ENCODE data around the gene KIF19. TPM values are rescaled to one million over a fixed set of nuclear protein-coding genes. Genes with fewer than 3 reads are reported as not detected.

Gene KIF19
- total RNA-seq, 3 donors from 2014 or later = 0.16 to 1.3 (median 0.44) TPM

- H3K27me3 ChIP-seq = no peaks in the 10 kb centered on the region
- no peak overlapping the region for H3K4me3 ChIP-seq
- no peaks in the 10 kb centered on the region for H3K9me3 ChIP-seq
- intact Hi-C loops (cut with DNase I; ENCODE audit: low total_unique reads) = no loop called here
- no peaks in the 10 kb centered on the region for H3K36me3 ChIP-seq
- DNase-seq (ENCODE audit: low spot score in 2 of 2) = no peak
- no peak for TF ChIP-seq CTCF (IDR thresholded peaks at IDR 0.05)
- no peak for TF ChIP-seq POLR2A (IDR thresholded peaks at IDR 0.05)
- no peak for TF ChIP-seq POLR2AphosphoS5 (IDR thresholded peaks at IDR 0.05)
- no peak overlapping the region for H3K27ac ChIP-seq
- no peaks in the 10 kb centered on the region for H3K4me1 ChIP-seq
These were observed 66.8 kb downstream of the KIF19 start for GRCh38 chr17:74392848-74393247.

- Histone ChIP-seq H3K4me1 (no peaks in the 10 kb centered on the region), H3K27ac (no peak overlapping the region), H3K9me3 (no peaks in the 10 kb centered on the region), H3K27me3 (no peaks in the 10 kb centered on the region), H3K36me3 (no peaks in the 10 kb centered on the region), H3K4me3 (no peak overlapping the region)
- DNase-seq (ENCODE audit: low spot score in 2 of 2) = no peak
- no peak for TF ChIP-seq POLR2A (IDR thresholded peaks at IDR 0.05)
- TF ChIP-seq CTCF (IDR thresholded peaks at IDR 0.05) = no peak
- no peak for TF ChIP-seq POLR2AphosphoS5 (IDR thresholded peaks at IDR 0.05)
- intact Hi-C loops (cut with DNase I; ENCODE audit: low total_unique reads) = no loop called here
These were observed 67.4 kb downstream of the KIF19 start for GRCh38 chr17:74393346-74393942.

DNA sequence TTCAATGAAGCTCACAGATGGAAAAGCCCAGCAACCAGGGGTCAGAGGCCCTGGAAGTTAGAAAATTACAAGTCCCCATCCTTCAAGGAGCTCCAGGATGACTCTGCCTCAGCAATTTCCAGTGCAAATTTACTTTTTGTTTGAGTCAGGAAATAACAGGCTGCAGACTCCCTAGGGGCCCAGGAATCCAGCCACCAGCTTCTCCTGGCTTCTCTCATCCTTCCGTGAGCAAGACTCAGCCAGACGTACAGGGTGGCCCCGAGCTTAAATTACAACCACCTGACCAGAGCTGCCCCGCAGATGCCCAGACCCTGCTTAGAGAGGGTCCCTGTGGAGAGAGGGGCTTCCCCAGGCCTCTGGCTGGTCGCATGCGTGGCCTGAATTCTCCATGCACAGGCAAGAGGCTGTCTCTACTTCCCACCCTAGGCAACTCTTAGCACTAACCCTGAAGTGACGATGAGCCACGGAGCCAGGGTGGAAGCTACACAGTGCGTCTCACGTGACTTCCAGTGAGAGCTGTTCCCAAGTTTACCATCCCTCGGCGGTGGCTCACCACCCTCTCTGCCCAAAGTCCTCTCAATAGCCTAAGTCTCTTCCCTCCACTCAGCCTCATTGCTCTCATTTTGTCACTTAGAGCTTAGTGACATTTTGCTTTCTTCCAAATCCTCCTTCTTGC is 68.4 kb downstream of the KIF19 start:
- intact Hi-C loops (cut with DNase I; ENCODE audit: low total_unique reads) = no loop called here
- DNase-seq (ENCODE audit: low spot score in 2 of 2) = no peak
- Histone ChIP-seq H3K36me3 (no peaks in the 10 kb centered on the region), H3K27me3 (no peaks in the 10 kb centered on the region), H3K27ac (peak overlapping the region; percentile 43 to 60), H3K9me3 (no peaks in the 10 kb centered on the region), H3K4me1 (no peaks in the 10 kb centered on the region), H3K4me3 (no peak overlapping the region)
- no peak for TF ChIP-seq POLR2AphosphoS5 (IDR thresholded peaks at IDR 0.05)
- TF ChIP-seq POLR2A (IDR thresholded peaks at IDR 0.05) = no peak
- no peak for TF ChIP-seq CTCF (IDR thresholded peaks at IDR 0.05)

DNA sequence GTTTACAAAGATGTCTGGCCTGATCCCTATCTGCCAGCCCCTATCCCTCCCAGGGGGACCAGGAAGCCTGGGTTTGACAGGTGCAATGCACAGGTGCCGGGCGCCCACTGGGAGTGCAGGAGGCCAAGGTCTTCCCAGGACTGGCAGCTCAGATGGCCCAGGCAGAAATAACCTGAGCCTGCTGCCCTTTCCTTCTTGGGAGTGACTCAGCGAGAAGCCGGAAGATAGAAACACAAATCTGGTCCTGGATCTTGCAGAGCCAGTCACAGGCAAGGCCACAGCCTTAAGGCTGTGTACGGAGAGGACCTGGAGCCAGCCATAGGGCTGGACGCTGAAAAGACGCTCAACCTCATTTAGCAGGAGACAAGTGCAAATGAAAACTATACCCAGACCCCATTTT is 69.0 kb downstream of the KIF19 start:
- Histone ChIP-seq H3K27ac (peak overlapping the region; percentile 43 to 60), H3K4me1 (no peaks in the 10 kb centered on the region), H3K36me3 (no peaks in the 10 kb centered on the region), H3K9me3 (no peaks in the 10 kb centered on the region), H3K4me3 (no peak overlapping the region), H3K27me3 (no peaks in the 10 kb centered on the region)
- intact Hi-C loops (cut with DNase I; ENCODE audit: low total_unique reads) = no loop called here
- no peak for TF ChIP-seq POLR2AphosphoS5 (IDR thresholded peaks at IDR 0.05)
- no peak for TF ChIP-seq POLR2A (IDR thresholded peaks at IDR 0.05)
- no peak for TF ChIP-seq CTCF (IDR thresholded peaks at IDR 0.05)
- peak; percentile 27 to 57 for DNase-seq (ENCODE audit: low spot score in 2 of 2)

- no peak overlapping the region for H3K4me3 ChIP-seq
- H3K27ac ChIP-seq = no peak overlapping the region
- DNase-seq (ENCODE audit: low spot score in 2 of 2) = no peak
- H3K36me3 ChIP-seq = no peaks in the 10 kb centered on the region
- intact Hi-C loops (cut with DNase I; ENCODE audit: low total_unique reads) = no loop called here
- H3K4me1 ChIP-seq = no peaks in the 10 kb centered on the region
- no peaks in the 10 kb centered on the region for H3K9me3 ChIP-seq
- no peaks in the 10 kb centered on the region for H3K27me3 ChIP-seq
- TF ChIP-seq CTCF (IDR thresholded peaks at IDR 0.05) = no peak
- no peak for TF ChIP-seq POLR2A (IDR thresholded peaks at IDR 0.05)
- TF ChIP-seq POLR2AphosphoS5 (IDR thresholded peaks at IDR 0.05) = no peak
These were observed 70.5 kb downstream of the KIF19 start for GRCh38 chr17:74396567-74396966.

Measured in breast epithelium (tissue), 4 donors.